RWPE1 (cell line): ENCODE results near the gene WWOX.

Experiments used
- CTCF ChIA-PET: fragments of 350-600 bp; sonication (Branson Sonifier 250); formaldehyde crosslinking; extraction: SDS; loops from one replicate; lab custom pipeline; 2021; lab: Yijun Ruan, JAX
- POLR2A ChIA-PET: fragments of 400-600 bp; formaldehyde crosslinking; extraction: SDS; loops from one replicate; lab custom pipeline; 2020; ENCODE audit warnings: antibody characterized with exemption; ENCODE audit not compliant: low non-redundant PET; lab: Yijun Ruan, JAX
- DNase-seq: peaks from one replicate; pipeline ENCODE4 v3.0.0; 2012; ENCODE audit warnings: low spot score
- H3K27ac ChIP-seq: fragments of 450-650 bp; 2 replicates; pipeline ENCODE4 v1.5.1; 2017
- CTCF ChIP-seq: fragments of 450-650 bp; conservative IDR thresholded peaks from 2 replicates; pipeline ENCODE4 v1.5.1; 2017; ENCODE audit warnings: low read depth, mild to moderate bottlenecking

The WWOX gene

GRCh38 chr16:78363843-78364555, 264.5 kb downstream of the WWOX start:
- ChIA-PET POLR2A (no interaction called here), CTCF (no interaction called here)
- no peak overlapping the region for H3K27ac ChIP-seq
- no peak for DNase-seq
- TF ChIP-seq CTCF: no peak

DNA sequence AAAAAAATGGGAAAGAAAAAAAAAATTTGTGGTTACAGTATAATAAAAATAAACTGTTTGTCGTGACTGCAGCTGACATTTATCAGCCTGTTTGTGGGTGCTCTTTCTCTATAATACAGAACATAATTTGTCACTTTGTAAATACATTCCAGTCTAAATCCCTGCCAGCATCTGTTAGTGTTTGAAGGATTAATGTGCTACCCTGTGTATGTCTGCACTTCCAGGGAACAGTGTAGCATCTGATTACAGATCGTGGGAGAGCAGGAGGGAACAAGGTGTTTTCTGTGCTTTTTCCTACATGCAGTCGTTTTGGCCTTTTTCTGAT, 265.1 kb downstream of the WWOX start:
- no peak for DNase-seq
- ChIA-PET POLR2A (no interaction called here), CTCF (no interaction called here)
- no peak overlapping the region for H3K27ac ChIP-seq
- TF ChIP-seq CTCF: no peak

- ChIA-PET POLR2A (no interaction called here), CTCF (no interaction called here)
- no peak for DNase-seq
- TF ChIP-seq CTCF: no peak
- no peak overlapping the region for H3K27ac ChIP-seq
Measured at GRCh38 chr16:78365366-78365765, 265.9 kb downstream of the WWOX start.

DNA sequence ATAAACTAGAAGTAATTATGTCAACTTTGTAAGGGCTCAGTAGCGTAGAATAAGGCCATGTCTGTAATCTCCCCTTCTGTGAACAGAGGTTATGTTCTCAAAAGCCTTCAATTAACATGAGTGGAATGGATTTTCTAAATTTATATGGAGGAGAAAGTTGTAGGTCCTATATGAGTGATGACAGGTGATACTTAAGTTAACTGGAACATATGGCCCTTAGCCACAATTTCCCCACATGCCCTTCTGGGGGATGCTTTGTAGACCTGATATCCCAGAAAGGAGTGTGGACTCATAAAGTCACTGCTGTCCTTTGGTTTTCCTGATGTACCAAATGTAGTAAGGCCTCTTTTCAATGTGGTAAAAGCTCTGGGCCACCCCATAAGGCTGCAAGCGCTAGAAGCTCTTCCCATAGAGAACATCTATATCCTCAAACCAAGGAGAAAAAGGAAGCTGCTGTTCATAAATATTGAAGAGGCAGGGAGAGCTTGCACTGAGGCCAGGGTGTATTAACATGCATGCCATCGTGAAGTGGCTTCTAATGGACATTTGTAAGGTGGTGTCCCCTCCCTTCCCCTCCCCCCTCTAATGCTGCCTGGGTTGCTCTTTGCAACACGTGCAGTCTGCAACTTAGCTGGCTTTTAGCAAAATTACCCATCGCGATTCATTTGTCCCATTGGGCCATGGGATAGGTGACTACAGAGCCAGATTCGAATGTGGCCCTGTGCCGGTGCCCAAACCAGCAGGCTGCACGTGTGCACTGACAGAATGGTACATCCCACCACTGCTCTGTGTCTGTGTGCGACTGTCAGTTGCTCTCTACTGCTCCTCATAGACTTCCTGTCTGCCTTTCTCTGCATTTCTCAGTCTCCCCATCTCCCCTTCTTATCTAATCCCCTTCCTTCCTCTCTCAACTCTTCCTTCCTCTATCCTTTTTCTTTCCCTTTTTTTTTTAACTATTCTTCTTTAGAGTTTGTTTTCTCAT, 269.0 kb downstream of the WWOX start:
- POLR2A ChIA-PET: interaction anchor here (0.8 kb wide), 1 partner anchor 15 kb away, joined by 3 read pairs; no protein-coding TSS in a partner anchor
- CTCF ChIA-PET: interaction anchor here (0.6 kb wide), 1 partner anchor 218 kb away, joined by 3 read pairs; no protein-coding TSS in a partner anchor
- no peak overlapping the region for H3K27ac ChIP-seq
- no peak for DNase-seq
- TF ChIP-seq CTCF: no peak

DNA sequence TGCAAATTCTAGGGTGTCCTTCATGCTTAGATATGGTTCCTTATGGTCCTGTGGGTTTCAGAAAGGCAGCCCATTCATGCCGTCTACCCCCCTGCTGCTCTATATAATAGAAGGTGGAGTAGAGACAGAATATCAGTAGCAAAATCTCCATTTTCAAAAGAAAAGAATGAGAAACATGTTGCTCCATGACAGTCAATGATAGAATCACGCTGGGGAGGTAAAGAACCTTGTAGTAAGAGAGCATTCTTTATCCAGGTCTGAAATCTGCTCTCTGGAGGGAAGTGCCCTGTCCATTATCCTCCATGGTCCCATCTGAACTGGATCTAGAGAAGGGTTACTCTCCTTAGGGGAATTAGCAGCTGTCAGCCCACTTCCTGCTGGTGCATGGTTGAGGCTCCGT, 272.8 kb downstream of the WWOX start:
- ChIA-PET POLR2A (no interaction called here), CTCF (no interaction called here)
- no peak overlapping the region for H3K27ac ChIP-seq
- TF ChIP-seq CTCF: no peak
- DNase-seq: no peak

DNA sequence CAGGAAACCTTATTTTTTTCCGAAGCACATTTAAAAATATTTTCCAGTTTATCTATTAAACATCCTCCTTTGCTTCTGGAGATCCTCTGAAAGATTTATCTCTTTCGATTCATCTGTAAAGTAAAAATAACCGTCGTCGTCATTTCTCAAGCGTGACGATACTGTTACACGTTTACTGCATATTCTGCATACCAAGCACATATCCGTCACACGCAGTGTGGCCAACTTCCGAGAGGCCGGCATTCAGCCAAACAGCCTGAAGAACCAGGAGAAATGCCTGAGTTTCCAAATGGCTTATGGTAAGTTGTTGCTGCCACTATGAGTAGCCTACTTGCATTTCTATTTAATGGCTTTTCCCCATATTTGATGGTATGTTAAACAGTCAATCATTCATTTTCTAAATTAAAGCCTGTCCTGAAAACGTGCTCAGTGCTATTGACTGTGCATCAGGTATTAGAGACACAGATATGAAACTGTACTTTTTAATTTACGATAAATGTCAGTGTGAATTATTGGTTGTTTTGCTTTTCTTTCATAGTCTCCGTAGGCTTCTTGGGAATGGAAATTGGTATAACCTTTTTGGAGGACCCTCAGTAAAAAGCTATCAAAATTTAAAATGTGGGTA, 275.7 kb downstream of the WWOX start:
- no peak for DNase-seq
- no peak overlapping the region for H3K27ac ChIP-seq
- no peak for TF ChIP-seq CTCF
- CTCF ChIA-PET: no interaction called here
- POLR2A ChIA-PET: no interaction called here
